ENCODE results near the gene TSPAN9.

GRCh38 chr12:3086211-3086610, 9.0 kb downstream of the TSPAN9 start:
- TF ChIP-seq POLR2AphosphoS5 (IDR thresholded peaks at IDR 0.05; ENCODE audit: low read depth, low read length) (no peak), REST (IDR thresholded peaks at IDR 0.05; ENCODE audit: insufficient read depth in 1 of 2, low read depth in 2 of 2, low read length in 1 of 2) (no peak), CTCF (IDR thresholded peaks at IDR 0.05) (no peak)
